ENCODE data around the gene SSBP2.

The SSBP2 gene

DNA sequence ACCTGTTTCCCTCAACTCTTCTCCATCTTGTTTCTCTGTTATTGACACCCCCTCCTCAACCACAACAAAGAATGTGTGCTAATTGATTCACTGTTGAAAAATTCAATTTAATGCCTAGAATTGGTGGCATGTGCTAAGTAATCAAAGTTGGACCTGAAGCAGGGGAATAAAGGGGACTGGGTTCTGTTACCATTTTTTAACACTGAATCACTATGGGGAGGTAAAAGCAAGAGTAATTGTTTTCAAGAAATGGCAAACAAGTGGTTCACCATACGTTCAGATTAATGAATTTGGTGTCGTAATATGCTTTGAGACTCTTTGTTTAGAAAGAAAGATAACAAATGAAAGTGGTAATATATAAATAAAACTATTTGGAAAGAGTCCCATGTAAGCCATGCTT, 17.0 kb upstream of the SSBP2 start:
- H3K9me3 ChIP-seq: no peaks in the 10 kb centered on the region
- no peak overlapping the region for H3K27ac ChIP-seq
- TF ChIP-seq, protein P1, sequence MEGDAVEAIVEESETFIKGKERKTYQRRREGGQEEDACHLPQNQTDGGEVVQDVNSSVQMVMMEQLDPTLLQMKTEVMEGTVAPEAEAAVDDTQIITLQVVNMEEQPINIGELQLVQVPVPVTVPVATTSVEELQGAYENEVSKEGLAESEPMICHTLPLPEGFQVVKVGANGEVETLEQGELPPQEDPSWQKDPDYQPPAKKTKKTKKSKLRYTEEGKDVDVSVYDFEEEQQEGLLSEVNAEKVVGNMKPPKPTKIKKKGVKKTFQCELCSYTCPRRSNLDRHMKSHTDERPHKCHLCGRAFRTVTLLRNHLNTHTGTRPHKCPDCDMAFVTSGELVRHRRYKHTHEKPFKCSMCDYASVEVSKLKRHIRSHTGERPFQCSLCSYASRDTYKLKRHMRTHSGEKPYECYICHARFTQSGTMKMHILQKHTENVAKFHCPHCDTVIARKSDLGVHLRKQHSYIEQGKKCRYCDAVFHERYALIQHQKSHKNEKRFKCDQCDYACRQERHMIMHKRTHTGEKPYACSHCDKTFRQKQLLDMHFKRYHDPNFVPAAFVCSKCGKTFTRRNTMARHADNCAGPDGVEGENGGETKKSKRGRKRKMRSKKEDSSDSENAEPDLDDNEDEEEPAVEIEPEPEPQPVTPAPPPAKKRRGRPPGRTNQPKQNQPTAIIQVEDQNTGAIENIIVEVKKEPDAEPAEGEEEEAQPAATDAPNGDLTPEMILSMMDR (IDR thresholded peaks at IDR 0.05): no peak
- no peaks in the 10 kb centered on the region for H3K36me3 ChIP-seq
- H3K4me3 ChIP-seq (ENCODE audit: low read depth in 1 of 2, low read length in 1 of 2): no peak overlapping the region
- no peaks in the 10 kb centered on the region for H3K4me1 ChIP-seq (ENCODE audit: control insufficient read depth in 1 of 2, insufficient read depth in 1 of 2, low read depth in 1 of 2, low read length in 1 of 2)
- H3K27me3 ChIP-seq: no peaks in the 10 kb centered on the region

GRCh38 chr5:81767097-81767496, 16.2 kb upstream of the SSBP2 start:
- TF ChIP-seq, protein P1 (IDR thresholded peaks at IDR 0.05): no peak
- H3K4me1 ChIP-seq (ENCODE audit: control insufficient read depth in 1 of 2, insufficient read depth in 1 of 2, low read depth in 1 of 2, low read length in 1 of 2): no peaks in the 10 kb centered on the region
- no peaks in the 10 kb centered on the region for H3K27me3 ChIP-seq
- H3K9me3 ChIP-seq: no peaks in the 10 kb centered on the region
- no peak overlapping the region for H3K4me3 ChIP-seq (ENCODE audit: low read depth in 1 of 2, low read length in 1 of 2)
- H3K27ac ChIP-seq: no peak overlapping the region
- H3K36me3 ChIP-seq: no peaks in the 10 kb centered on the region

DNA sequence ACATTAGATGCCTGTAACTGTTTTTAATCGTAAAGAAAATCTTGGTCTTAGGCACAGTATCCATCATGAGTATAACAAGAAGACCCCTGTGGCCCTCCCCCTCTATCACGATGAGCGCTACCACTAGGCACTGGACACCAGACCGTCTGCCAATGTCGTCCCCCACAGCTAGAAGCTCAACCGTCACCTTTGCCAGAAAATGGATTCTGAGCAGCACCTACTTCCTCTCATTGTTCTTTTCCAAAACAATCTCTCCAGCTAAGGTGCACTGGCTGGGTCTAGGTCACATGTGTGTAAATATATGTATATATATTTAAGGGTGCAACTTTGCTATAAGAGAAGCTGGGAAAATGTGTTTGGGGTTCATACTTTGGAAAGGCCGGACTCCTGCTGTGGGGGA, 15.7 kb upstream of the SSBP2 start:
- TF ChIP-seq, protein P1 (IDR thresholded peaks at IDR 0.05): no peak
- H3K4me3 ChIP-seq (ENCODE audit: low read depth in 1 of 2, low read length in 1 of 2): no peak overlapping the region
- no peaks in the 10 kb centered on the region for H3K36me3 ChIP-seq
- H3K27ac ChIP-seq: no peak overlapping the region
- no peaks in the 10 kb centered on the region for H3K4me1 ChIP-seq (ENCODE audit: control insufficient read depth in 1 of 2, insufficient read depth in 1 of 2, low read depth in 1 of 2, low read length in 1 of 2)
- no peaks in the 10 kb centered on the region for H3K27me3 ChIP-seq
- no peaks in the 10 kb centered on the region for H3K9me3 ChIP-seq

GRCh38 chr5:81763294-81763928, 12.5 kb upstream of the SSBP2 start:
- Histone ChIP-seq H3K4me3 (ENCODE audit: low read depth in 1 of 2, low read length in 1 of 2) (no peak overlapping the region), H3K4me1 (ENCODE audit: control insufficient read depth in 1 of 2, insufficient read depth in 1 of 2, low read depth in 1 of 2, low read length in 1 of 2) (no peaks in the 10 kb centered on the region), H3K9me3 (no peaks in the 10 kb centered on the region), H3K36me3 (no peaks in the 10 kb centered on the region), H3K27ac (no peak overlapping the region), H3K27me3 (no peaks in the 10 kb centered on the region)
- TF ChIP-seq, protein P1 (IDR thresholded peaks at IDR 0.05): no peak

DNA sequence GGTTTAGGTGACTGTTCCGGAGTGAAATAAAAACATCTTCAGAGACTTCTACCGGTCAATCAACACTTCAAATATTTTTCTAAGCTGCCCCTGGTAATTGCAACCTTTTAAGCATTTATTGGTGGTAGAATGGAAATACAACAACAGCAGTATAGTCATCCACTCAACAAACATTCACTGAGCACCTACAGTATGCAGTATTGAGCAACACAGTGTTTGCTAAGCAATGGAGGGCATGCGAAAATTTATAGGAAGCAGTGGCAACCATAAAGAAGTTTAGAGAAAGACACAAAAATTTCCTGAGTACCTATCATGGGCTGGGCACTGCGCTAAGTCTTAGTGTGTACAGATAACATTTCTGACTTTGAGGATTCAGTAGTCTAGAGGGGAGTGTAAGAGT, 12.0 kb upstream of the SSBP2 start:
- Histone ChIP-seq H3K27ac (no peak overlapping the region), H3K27me3 (no peaks in the 10 kb centered on the region), H3K4me3 (ENCODE audit: low read depth in 1 of 2, low read length in 1 of 2) (no peak overlapping the region), H3K4me1 (ENCODE audit: control insufficient read depth in 1 of 2, insufficient read depth in 1 of 2, low read depth in 1 of 2, low read length in 1 of 2) (no peaks in the 10 kb centered on the region), H3K36me3 (no peaks in the 10 kb centered on the region), H3K9me3 (no peaks in the 10 kb centered on the region)
- TF ChIP-seq, protein P1 (IDR thresholded peaks at IDR 0.05): no peak

Data from neutrophil (primary cell).